NCI-H128 (cell line): ENCODE data around the gene TBC1D22A.

Experiments used
- DNase-seq: peaks from one replicate; lab custom pipeline; 2025; ENCODE audit not compliant: unreplicated experiment; lab: John Stamatoyannopoulos, UW

TBC1D22A gene

DNA sequence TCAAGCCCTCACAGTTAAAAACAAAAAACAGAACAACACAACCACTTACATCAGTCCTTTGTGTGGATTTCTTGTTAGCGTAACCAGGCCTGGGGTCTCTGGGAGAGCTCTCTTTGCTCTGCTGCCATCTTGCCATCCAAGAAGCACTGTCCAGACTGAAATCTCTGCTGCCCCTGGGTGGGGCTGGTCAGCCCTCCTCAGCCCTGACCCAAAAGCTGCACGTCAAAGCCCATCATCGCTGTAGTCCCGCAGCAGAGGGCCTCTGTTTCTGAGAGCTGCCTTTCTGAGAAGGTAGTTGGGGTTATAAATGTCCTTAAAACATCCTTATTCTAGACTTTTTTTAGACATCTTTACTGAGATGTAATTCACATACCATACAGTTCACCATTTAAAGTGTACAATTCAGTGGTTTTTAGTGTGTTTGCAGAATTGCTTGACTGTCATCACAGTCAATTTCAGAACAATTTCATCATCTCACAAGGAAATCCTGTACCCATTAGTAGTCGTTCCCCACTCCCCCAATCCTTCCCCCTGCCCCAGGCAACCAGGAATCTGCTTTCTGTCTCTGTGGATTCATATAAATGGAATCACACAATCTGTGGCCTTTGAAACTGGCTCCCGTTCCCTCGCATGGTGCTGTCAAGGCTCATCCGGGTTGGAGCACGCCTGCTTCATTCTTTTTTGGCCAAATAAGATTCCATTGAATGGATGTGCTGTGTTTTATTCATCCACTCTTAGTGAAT, 94.9 kb downstream of the TBC1D22A start:
- DNase-seq: no peak

DNA sequence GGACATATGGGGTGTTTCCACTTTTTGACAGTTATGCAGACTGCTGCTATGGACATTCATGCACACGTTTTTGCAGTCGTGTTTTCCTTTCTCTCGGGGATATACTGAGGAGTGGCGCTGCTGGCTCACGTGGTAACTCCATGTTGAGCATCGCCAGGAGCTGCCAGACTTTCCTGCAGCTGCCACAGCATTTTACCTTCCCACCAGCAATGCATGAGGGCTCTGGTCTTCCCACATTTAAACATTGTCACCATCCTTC, 95.4 kb downstream of the TBC1D22A start:
- no peak for DNase-seq

DNA sequence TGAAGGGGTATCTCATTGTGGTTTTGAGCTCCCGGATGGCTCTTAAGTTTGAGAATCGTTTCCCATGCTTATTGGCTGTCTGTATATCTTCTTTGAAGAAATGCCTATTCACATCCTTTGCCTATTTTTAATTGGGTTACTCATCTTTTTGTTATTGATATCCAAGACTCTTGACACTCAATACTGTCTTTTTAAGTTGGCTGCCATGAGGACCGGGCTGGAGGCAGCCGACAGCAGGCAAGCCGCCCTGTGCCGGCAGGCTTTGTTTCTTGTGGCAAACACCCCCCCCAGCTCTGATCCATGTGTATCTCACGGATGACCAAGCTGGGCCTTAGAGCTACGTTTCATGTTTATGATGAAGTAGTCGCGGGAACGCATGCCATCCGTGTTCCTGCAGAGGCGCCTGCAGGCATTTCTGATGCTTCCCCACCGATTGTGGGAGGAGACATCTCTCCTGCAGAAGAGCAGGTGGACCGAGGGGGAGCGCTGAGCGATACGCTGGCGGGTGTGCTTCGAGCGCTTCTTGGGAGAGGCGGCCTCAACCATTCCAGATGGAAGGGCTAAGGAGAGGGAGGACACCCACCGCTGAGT, 95.8 kb downstream of the TBC1D22A start:
- no peak for DNase-seq

DNA sequence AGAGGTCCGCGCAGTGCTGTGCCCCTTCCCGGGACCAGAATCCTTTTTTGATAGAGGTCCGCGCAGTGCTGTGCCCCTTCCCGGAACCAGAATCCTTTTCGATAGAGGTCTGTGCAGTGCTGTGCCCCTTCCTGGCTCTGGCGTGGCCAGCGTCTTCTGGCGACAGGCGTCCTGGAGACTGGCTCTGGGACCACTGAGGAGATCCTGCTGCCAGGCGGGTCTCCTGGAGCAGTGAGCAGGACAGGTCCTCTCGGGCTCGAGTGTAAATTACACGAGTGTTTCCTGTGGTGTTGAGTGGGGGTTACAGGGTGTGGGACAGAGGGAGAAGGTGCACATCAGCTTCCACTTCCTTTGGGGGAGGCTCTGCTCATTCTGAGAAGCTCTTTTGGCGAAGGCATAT, 98.1 kb downstream of the TBC1D22A start:
- DNase-seq: no peak

DNA sequence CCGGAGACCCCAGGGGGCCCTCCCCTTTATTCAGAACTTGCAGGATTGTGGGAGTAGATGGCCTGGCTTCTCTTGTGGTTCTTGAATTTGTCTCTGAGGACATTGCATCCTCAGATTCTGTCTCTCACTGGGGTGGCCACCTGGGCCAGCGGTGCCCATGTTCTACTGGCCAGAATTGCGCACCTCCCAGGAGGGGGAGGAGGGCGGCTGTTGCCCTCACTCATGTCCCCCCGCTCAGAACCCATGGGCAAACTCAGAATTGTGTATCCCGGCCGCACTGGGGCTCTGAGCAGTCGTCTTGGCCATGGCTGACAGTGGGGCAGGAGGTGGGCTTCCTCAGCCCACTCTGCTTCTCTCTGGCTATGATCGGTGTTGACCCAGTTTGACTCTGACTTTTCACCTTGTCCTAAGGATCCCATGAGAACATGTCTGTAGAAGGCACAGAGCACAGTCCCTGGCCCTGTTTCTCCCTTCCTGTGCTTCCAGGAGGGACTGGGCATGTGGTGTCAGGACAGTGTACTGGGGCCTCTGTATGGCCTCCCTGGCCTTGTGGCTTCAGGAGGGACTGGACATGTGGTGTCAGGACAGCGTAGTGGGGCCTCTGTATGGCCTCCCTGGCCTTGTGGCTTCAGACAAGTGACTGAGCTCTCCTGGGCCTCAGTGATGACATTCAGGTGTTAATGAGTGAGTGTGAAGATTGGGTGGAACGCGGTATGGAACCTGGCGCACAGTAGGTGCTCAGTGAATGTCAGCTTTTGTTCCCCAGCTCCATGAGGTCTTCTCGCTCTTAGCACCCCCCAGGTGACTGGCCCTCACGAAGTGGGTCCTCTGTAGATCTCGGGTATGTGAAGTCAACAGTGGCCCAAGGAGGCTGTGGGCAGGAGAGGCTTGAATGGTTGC, 99.3 kb downstream of the TBC1D22A start:
- DNase-seq: no peak

DNA sequence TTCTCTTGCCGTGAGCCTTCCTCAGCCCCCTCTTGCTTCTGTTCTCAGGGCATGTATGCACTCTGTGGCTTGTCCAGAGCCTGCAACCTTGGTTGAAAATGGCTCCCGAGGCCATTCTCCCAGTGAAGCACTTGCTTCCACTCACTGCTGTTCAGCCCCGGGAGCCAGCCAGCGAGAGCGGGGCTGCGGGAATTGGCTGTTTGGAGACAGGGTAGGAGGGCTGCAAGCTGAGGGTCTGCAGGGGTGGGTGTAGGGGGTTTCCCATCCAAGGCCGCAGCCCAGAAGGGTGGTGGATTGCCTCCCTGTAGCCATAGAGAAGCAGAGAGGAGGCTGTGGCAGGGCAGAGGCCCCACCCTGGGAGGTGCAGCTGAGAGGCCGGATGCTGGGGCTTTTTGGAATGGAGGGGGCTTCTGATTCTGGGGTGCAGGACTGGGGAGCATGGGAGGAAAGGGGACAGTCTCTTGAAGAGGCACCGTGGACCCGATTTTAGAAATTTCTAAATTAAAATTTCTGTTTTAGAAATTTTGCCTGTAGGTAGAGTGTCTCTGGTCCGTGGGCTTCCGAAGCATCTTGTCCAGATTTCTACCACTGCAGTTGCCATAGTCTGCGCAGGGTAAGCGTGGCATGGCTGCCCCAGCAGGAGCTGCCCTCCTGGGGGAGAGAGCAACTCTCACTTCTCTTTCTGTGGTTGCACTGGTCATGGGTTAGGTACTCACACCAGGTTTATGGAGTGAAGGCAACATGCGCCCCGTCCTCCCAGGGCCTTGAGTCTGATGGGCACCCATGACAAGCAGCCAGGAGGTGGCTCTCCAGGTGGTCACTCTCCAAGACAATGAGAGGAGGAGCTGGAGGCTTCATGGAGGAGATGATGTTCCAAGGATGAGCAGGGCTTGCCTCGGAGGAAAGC, 100.2 kb downstream of the TBC1D22A start:
- no peak for DNase-seq

DNA sequence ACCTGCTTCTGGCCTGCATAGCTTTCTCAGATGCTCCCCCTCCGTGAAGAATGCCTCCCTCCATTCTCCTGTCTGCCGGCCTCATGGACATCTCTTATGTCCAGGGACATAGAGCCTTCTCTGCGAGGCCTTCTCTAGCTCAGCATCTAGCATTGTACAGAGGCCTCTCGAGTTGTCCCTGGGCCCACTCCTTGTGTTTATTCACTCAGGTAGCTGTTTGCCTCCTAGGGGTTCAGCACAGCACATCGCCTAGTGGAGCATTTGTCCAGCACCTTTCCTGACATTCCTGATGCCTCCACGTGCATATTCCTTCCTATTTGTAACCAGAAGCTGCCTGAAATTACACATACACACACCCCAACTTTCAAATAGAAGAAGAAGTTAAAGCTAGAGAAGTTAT, 101.3 kb downstream of the TBC1D22A start:
- DNase-seq: no peak

DNA sequence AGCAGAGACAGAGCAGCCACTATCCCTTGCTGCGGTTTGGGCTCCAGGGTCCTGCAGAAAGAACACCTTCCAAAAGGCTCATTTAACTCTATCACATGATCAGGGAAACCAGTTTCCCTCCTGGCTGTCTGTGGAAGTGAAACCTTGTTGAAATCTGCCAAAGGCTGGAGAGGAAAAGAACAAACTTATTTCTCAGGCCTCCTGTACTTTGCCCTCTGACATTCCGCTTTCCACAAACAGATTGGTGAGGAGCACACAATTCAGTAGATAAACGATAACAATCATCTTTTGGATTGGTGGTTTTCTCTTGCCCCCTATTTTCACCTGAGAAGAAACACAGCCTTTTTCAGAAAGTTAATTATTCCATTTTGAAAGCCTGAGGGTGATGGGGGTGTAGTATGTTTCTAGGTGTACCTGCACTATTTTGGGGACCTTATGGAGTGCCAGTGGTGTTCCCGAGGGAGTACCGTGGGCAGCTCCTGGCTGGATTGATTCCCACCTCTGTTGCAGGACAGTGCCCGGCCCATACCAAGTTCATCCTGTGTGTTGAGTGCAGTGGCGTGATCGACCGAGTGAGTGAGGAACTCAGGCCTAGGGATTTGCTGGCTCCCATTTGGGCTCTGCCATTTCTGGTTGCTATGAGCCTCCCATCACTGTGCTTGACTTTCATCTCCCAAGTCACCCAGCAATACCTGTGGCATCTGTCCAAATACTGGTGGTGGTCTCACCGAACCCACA, 102.0 kb downstream of the TBC1D22A start:
- no peak for DNase-seq

DNA sequence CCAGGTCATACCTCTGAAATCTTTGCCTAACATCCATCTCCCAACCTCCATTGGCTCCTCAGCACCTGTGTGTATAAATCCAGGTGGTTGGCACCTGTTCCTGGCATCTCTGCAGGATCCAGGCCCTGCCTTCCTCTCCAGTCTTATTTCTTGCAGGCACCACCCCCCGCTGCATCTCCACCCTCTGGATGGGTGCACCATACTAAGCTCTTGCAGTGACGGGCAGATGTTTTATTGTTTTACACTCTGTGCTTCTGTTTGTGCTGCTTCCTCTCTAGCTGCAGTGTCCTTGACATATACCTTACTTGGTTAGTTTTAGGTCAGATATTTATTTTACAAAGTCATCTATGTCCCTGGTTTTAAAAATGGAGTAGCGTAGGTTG, 102.6 kb downstream of the TBC1D22A start:
- no peak for DNase-seq

DNA sequence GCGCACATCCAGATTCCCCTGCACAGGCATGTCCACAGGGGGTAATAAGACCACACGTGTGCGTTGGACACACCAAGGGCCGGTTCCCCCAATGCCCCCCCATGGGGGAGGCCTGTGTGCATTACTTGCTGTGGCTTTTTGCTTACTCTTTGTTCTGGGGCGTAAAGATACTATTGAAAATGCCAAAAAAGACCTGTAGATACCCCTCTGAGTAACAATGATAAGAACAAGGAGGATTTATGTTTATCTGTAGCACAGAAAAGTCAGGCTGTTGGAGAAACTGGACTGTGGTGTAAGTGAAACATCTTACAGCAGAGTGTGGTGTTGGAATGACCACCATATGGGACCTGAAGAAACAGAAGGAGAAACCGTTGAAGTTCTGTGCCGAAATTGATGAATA, 103.2 kb downstream of the TBC1D22A start:
- no peak for DNase-seq

DNA sequence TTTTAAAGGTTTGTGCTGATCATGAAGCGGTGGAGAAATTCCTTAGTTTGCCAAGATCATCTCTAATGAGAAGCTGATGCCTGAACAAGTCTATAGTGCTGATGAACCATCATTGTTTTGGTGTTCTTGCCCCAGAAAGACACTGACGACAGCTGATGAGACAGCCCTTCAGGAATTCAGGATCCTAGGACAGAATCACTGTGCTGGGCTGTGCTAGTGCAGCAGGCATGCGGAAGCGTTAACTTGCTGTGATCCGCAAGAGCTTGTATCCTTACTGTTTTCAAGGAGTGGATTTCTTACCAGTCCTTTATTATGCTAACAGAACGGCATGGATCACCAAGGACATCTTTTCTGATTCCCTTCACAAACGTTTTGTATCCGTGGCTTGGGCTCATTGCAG, 104.1 kb downstream of the TBC1D22A start:
- DNase-seq: no peak

DNA sequence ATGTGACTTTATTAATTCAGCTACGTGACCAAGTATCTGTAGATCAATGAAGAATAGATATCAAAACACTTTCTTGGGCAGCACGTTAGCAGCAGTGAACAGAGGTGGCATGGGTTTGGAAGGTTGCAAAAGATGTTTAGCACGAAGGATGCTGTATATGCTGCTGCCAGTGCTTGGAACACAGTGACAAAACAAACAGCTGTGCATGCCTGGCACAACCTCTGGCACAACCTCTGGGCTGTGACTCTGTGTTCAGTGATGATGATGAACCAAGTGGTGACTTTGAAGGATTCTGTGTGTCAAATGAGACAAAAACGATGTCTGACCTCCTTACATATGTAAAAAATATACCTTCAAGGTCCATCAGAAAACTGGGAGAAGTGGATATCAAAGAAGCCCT, 104.7 kb downstream of the TBC1D22A start:
- DNase-seq: no peak

DNA sequence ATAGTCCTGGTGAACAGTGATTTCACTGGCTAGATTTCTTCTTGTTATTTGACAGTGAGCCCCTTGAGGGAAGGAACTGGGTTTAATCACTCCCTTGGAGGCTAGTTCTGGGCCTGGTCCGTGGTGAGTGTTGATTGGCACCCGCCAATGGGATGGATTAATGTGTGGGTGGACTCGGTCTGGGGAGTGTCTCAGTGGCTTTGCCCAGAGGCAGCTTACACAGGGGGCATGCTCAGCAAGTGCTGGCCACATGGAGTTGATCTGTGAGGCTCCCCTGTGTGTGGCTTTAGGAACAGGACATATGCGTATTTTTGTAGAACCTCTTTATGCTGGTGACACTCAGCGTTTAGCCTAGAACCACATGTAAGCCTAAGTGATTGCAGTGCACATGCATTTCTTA, 106.9 kb downstream of the TBC1D22A start:
- no peak for DNase-seq

DNA sequence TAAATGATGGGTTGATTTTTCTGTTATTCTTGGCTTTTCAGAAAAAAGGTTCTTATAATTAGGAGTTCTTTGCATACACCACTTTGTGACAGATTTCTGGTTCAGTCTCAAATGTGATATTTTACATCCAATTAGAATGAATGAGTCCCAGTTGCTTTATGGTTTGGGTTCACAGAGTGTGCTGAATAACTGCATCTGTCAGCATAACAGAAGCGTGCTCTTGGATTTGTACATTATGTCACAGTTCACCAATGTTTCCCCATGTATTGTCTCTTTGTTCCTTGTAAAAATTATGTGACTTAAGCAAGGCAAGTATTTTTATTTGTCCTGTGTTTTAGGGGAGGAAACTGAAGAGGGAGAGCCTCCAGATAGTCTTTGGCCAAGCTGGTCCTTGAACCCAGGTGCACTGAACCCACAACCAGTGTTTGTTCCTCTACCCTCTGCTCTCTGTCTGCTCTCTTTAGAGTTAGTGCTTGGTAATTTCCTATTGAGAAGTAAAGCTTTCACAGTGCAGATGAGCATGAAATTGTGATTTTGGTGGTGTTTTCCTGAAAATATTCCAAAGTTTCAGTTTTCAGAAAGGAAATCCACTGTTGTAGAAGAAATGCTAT, 107.5 kb downstream of the TBC1D22A start:
- no peak for DNase-seq

DNA sequence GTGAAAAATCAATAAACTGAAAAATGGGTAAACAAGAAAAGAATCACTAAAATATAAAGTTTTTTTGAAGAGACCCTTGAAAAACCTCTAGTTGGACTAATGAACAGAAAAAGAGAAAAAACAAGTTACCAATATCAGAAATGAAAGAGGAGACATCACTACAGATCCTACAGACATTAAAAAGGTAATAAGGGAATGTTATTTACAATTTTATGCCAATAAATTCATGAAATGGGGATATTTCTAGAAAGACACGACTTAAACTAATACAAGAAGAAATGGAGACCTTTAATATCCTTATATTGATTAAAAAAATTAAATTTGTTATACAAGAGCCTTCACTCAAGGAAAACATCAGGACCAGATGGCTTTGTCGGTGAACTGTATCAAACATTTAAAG, 109.4 kb downstream of the TBC1D22A start:
- DNase-seq: no peak

DNA sequence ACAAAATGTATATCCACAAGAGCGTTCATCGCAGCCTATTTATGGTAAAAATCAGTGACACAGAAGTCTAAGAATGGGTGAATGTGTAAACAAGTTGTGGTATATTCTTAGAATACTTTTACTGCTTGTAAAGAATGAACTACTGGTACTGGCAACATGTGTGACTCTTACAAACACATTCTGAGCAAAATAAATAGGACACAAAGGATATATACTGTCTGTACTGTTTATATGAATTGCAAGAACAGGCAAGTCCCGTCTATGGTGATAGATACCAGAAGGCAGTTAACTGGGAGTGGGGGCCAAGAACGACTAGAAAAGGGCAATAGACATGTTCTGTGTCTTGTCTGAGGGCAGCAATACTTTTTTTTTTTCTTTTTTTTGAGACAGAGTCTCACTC, 112.6 kb downstream of the TBC1D22A start:
- DNase-seq: no peak

DNA sequence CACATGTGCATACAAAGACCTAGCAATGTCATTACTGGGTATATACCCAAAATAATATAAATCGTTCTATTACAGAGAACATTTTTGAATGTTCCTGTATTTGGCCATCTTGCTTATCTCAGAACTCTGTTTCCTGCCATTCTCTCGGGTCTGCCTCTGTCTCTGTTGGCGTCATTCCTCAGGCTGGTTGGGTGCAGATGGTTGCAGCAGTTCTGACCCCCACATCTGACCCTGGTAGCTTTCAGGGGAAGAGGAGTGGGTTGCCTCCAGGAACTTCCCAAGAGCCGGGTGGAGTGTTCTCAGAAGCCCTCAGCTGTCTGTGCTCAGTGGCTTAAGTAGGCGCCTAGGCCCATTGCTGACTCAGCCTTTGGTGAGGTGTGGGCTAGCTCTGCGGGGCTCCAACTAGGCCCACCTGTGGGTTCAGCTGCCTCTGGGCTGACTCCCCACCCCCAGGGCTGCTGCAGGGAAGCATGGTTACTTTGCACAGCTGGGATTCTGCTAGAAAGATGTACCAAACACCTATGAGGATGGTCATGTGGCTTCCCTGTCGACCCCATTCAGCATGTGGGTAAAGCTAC, 114.0 kb downstream of the TBC1D22A start:
- DNase-seq: no peak

DNA sequence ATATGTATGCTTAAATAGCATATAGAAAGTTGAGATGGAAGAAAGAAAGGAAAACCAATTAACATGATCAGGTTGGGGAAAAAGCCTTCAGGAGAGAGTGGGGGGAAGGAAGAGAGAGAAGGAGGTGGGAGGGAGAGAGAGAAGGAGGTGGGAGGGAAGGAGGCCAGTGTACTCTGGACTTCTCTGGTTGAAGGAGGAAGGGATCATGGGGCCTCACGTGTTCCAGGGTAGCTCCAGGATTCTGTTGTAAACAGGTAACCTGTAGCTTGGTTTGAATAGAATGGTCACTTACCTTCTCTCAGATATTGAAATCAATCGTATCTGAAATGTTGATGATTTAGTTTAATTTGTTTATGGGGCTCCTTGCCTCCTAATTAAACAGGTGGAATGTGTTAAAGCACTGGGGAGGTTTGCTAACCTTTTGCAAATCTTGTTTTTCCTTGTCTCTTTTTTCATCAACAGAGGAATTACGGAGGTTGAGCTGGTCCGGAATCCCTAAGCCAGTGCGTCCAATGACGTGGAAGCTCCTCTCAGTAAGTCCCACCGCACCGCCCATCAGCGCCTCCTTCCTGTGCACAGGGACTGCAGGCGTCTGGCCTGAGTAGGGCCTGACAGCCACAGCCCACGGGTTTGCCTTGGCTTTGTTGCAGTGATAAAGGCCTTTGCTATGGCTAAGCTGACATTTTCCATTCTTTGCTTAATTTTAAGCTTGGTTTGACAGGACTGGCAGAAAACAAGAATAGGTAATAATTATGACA, 115.9 kb downstream of the TBC1D22A start:
- no peak for DNase-seq

DNA sequence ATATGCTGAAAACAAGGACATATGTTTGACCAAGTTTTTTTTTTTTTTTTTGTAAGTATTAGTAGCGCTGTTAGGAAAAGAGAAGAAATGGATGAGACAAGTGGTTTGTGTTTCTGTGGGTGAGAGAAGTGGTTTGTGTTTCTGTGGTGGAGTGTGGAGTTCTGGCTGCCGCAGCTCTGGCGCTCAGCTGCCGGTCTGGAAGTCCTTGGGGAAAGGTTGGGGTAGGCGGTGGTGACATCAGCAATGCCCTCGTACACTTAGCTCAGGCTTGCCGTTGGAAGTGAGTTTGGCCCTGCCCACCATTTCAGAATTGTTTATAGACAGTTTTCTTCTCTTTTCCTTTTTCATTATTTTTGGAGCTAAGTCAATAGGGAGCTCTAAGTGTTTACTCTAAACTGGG, 116.6 kb downstream of the TBC1D22A start:
- no peak for DNase-seq
